ENCODE results near the gene SORL1.

GRCh38 chr11:121650351-121651256 is 198.5 kb downstream of the SORL1 start:
- TF ChIP-seq GATA2 (IDR thresholded peaks at IDR 0.05; ENCODE audit: low read depth, low read length) (no peak), GATA3 (IDR thresholded peaks at IDR 0.05; ENCODE audit: low read depth, low read length) (no peak)
